GM21381 (cell line): Measurements from ENCODE around the gene ATG4D.
"Not testable (repeated sequence)": the region's sequence is repeated elsewhere in the genome, so short reads cannot be mapped to it uniquely, and the experiment has no call there.

Source experiments
- ATAC-seq: cut with Tn5 transposase; IDR thresholded peaks from one replicate; pipeline ENCODE4 v1.9.1; 2021; ENCODE audit warnings: mild to moderate bottlenecking, moderate library complexity; ENCODE audit not compliant: unreplicated experiment

The ATG4D gene

DNA sequence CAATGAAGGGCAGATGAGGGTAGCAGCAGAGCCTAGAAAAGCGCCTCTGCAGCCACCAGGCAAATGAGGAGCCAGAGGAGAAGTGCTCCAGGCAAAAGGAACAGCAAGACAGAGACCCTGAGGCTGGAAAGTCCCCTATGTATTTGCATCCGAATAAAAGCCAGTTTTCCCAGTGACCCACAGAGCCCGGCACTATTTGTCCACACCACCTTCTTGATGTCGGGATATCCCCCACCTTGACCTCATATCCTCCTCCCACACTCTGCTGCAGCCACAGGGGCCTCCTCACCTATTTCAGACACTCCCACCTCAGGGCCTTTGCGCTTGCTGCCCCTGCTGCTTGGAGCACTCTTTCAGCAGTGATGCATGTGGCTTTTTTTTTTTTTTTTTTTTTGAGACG, 6.6 kb downstream of the ATG4D start:
- ATAC-seq = no peak

DNA sequence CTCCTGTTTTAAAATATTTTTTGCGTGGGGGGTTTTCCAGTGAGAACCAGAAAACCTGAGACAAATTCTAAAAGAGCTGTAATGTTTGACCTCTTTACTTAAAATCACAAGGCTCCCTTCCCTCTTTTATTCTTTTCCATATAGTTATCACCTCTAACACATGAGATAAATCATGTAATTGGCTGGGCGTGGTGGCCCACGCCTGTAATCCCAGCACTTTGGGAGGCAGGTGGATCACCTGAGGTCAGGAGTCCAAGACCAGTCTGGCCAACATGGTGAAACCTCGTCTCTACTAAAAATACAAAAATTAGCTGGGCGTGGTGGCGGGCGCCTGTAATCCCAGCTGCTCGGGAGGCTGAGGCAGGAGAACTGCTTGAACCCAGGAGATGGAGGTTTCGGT, 7.3 kb downstream of the ATG4D start:
- not testable (repeated sequence) for ATAC-seq

DNA sequence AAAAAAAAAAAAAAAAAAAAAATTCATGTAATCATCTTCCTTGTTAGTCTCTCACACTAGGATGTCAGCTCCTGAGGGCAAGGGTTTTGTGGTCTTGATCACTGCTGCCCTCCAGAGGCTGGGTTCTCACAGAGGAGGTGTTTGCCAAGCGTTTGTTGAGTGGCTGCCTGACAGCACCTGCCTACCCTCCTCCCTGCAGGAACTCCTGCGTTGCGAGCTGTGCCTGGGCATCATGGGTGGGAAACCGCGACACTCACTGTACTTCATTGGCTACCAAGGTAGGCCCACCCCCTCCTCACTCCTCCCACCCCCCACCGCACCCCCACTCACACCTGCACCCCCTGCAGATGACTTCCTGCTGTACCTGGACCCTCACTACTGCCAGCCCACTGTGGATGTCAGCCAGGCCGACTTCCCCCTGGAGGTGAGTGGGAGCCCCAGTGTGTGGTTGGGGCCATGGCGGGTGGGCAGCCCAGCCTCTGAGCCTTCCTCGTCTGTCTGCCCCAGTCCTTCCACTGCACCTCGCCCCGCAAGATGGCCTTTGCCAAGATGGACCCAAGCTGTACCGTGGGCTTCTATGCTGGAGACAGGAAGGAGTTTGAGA, 8.1 kb downstream of the ATG4D start:
- no peak for ATAC-seq

DNA sequence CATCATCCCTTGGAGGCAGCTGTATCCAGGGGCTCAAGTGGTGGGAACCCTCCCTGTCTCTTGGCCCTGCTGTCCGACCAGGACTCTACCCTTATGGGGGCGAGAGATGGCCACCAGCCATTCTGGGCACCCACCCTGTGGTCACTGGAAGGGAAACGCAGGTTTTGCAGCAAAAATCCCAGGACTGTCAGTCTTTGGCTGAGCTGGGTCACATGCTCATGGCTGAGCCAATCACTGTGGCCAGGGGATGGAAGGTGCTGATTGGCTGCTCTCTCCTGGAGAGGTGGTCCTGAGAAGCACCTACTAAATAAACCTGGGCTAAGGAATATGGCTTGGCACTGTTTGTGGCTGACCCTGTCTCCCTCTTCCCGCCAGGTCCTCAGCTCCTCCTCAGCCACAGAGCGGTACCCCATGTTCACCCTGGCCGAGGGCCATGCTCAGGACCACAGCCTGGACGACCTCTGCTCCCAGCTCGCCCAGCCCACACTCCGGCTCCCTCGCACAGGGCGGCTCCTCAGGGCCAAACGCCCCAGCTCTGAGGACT, 8.9 kb downstream of the ATG4D start:
- no peak for ATAC-seq

DNA sequence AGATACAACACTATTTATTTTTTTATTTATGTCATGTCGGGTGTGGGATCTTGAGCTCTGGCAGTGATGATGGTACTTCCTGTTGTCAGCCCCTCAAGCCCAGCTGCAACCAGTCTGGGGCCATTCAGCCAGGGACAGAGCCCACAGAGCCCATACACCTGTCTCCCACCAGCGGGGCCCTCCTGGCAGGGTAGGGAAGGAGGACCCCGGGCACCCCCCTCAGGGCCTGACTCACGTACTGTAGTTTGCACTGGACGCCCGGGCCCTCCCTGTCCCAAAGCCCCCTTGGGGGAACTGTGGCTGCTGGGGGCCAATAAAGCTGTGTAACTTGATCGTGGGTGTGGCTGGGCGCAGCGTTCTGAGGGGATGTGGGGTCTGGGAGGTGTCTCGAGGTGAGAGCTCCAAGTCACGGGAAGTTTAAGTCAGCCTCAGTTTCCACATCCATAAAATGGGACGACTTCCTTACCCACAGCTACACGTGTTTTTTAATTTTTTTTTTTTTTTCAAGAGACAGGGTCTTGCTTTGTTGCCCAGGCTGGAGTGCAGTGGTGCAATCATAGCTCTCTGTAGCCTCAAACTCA, 9.5 kb downstream of the ATG4D start:
- no peak for ATAC-seq

DNA sequence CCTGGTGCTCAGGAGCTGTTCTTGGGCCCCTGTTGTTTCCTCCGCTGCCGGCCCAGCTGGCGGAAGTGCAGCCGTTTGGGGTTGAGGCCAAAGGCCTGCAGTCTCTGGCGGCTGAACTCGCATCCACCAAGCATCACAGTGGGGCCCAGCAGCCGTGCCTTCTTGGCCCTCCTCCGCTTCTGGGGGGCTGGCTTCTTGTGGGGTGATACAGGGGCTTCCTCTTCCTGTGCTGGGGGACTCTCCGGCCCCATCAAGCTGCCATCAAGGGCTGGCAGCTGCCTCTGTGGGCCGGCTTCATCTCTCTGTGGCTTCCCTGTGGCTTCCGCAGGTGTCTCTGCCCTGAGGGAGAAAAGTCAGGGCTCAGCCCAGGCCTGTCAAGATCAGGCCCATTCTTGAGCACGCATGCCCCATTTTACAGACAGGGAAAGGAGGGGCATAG, 10.3 kb downstream of the ATG4D start:
- peak; percentile 54 for ATAC-seq

DNA sequence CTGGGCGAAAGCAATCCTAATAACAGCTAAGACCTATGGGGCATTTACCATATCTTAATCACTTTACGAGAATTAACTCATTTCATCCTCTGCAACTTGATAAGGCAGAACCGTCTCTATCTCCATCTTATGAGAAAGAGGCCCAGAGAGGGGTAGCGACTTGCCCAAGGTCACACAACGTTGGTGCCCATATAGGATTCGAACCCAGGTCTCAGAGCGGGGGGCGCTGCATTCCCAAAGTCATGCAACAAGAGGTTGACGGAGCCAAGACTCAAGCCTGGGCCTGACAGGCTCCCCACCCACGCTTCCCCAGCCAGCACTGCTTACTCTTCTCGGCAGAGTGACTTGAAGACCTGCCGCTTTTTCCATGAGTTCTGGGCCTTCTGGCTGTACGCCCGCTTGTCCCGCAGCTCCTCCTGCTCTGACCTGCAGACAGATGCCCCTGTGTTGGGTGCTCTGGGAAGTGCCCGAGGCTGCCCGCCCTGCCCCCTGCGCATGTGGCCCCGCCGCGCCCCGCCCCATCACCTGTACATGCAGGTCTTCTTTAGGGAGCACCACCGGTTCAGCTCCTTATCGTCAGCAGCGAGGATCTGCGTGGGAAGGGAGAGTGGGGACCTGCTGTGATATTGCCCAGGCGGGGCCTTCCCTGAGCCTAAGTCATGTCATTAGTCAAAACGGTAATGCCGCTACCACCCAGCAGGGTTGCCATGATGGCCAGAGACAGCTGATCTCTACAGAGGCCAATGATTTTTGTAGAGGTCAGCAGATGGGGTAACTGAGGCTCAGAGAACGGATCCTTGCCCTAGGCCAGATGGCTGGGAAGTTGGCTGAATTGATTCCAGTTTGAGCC, 11.3 kb downstream of the ATG4D start:
- ATAC-seq = no peak

DNA sequence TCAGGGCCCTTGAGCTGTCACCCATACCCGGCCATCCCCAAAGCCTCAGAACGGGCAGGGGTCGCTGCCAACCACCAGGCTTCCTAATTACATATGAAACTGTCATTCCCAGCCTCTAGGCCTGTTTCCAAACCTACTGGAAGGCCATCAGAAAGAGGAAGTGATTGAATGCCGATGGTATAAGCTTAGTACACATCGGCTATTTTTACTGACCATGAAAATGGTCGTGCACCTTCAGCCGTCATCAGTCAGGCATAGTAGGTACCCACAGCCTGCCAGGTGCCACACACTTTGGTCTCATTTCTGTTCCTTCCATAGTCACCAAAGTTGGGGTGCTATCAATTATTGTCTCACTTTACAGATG, 11.9 kb downstream of the ATG4D start:
- no peak for ATAC-seq

DNA sequence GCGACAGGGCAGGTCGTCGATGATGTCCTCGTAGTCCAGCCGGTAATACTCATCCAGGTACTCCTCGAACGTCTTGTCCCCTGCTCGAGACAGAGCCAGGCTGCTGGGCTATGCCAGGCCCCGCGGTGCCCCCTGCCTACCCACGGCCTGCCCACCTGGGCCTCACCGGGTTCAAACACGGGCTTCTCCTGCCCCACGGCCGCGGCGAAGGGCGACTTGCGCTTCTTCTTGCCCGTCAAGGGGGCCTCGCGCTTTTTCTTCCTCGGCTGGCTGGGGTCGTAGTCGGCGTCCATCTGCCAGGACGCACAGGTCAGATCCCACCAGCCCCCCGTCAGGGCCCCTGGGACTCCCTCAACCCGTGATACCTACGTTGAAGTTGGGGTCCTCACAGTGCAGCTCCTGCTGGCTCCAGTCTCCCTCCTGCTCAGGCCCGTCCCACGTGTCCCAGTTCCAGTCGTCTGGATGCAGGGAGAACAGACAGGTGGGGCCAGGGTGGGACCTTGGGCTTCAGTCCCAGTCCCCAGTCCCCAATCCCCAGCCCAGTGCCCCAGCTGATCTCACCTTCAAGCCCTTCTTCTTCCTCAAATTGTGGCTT, 14.0 kb downstream of the ATG4D start:
- ATAC-seq = no peak

DNA sequence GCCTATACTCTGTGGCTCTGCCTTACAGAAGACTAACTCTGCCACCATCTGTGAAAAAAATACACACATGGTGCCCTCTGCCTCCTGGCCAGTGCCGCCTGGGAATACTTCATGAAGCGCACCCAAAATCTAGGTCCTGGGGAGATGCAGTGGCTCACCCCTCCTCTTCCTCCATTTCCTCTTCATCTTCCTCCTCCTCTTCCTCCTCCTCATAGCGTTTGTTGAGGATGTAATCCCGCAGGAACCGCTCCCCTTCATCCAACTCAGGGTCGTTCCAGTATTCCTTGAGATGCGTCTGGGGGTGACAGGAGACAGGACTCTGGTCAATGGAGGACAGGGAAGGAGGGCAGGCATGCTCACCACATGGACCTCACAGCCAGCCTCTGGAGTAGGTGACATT, 16.4 kb downstream of the ATG4D start:
- no peak for ATAC-seq

DNA sequence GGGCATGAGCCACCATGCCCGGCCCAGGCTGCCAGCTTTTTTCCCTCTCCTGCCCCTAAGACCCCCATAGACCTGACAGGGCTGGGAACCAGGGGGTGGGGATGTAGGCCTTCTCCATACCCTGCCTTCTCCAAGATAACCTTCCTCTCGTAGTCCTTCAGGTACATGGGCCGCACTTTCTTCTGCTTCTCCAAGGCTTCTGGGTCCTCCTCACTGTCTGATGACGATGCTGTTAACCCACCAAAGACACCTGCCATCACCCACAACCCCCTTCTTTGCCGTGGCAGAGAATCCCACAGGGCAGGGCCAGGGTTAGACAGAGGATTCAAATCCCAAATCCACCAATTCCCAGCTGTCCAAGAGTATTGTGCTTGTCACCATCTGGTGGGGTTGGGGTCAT, 18.9 kb downstream of the ATG4D start:
- no peak for ATAC-seq

DNA sequence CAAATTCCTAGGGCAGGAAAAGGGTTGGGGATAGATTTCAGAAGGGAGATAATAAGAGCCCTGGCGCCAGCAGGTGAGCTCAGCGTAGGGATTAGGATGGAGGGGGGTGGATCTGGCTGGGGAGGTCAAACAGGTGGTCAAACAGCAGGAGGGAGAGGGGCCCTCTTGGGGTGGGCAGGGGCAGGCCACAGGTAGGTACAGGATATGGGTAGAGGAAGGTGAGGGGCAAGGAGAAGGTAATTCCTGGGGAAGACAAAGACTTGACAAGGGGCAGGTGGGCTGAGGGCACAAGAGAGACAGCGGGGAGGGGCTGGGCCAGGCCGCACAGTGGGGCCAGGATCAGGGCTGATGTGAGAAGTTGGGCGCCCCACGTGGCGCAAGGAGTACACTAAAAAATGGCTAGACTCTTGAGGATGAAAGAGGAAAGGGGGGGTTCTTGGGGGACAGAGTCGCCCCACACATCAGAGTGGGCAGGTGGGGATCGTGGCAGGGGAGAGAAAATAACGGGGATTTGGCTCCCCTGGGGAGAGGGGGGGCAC, 21.4 kb downstream of the ATG4D start:
- no peak for ATAC-seq

DNA sequence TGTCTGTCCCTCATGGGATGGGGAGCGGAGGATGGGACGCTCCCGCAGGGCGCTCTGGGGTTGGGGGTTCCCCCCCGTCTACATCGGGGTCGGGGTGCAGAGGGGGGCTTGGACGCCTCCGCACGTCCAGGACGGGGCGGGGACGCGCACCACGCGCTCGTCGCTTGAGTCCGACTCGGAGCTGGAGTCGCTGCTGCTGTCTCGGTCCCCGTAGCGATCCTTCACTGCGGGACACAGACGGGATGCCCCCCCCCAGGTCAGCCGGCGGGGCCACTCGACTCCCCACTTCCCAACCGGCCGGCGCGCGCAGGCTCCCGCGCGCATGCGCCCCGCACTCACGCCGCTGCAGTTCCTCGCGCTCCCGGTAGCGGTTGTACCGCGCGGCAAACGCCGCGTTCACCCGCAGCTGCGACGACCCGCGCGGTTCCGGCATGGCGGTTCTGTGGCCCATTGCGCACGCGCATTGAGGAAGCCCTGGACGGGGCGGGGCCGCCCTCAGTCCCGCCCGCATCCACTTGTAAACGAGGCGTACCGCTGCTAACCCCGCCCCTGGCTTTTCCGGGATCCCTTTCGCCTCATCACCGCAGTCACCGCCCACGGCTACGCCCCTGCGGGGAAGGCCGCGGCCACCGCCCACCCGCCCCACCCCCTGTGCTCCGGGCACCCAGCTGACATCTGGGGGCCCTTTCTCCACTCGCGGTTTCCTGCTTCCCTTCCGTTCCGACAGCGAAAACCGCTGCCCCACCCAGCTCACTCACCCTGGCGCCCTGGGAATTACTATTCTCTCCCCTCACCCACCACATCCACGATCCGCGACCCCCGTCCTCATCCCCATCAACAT, 22.1 kb downstream of the ATG4D start, which contains the start of gene KRI1:
Gene KRI1, minus strand, starts transcription at position 444 of the 841 bp plus-strand sequence. Its CDS starts 11 bp downstream, at position 433.
- ATAC-seq = peak; percentile 37

DNA sequence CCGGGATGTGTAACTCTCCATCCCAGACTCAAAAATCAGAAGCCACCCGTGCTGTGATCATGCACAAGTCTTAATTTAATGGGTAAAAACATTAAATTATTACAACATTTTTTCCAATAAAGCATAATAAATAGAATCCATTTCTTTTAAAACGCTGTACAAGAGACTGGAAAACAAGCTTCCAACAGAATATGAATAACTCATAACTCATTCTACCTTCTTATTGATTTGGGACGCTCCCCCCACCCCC, 22.6 kb downstream of the ATG4D start:
- no peak for ATAC-seq

DNA sequence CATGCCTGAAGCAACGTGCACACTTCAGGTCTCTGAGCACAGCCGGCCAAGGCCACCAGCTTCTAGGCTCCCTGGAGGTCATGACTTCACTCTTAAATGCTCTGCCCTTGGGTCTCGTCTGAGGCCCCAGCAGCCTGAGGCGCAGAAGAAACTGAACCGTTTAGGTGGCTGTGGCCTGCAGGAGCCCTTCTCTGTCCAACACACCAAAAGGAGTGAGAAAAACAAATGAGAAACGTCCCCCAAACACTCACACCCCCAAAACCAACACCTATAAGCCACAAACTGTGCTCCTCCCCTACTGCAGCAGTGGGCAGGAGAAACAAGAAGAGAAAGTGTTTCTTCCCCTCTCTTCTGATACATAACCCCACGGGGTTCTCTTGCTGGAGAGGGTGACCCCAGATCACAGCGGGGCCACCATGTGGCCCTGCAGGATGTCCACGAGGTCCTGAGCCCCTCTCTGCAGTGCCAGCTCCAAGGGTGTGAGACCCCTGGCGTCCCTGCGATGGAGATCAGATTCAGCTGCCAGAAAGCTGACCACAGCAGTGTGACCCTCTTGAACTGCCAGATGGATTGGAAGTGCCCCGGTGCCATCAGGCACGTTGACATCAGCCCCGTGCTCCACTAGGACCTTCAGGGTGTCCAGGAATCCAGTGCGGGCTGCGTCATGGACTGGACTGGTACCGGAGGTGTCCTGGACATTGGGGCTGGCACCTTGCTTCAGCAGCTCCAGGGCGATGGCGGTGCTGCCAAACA, 23.1 kb downstream of the ATG4D start:
- ATAC-seq = no peak

DNA sequence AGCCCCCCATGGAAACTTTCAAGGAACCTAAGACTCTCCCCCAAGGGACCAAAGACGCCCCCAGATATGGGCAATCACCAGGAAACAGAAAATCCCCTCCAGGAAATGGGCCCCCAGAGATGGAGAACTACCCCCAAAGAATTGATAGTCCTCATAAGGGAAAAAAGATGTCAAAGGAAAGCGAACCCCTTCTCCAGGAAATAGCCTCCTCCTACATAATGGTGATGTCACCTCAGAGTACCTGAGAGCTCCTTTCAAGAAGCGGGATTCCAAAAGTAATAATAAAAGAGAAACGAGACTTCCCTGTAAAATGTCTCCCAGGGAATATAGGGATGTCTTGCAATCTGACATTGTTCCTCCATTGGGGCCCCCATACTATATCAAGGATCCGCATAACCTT, 24.0 kb downstream of the ATG4D start:
- ATAC-seq = no peak

DNA sequence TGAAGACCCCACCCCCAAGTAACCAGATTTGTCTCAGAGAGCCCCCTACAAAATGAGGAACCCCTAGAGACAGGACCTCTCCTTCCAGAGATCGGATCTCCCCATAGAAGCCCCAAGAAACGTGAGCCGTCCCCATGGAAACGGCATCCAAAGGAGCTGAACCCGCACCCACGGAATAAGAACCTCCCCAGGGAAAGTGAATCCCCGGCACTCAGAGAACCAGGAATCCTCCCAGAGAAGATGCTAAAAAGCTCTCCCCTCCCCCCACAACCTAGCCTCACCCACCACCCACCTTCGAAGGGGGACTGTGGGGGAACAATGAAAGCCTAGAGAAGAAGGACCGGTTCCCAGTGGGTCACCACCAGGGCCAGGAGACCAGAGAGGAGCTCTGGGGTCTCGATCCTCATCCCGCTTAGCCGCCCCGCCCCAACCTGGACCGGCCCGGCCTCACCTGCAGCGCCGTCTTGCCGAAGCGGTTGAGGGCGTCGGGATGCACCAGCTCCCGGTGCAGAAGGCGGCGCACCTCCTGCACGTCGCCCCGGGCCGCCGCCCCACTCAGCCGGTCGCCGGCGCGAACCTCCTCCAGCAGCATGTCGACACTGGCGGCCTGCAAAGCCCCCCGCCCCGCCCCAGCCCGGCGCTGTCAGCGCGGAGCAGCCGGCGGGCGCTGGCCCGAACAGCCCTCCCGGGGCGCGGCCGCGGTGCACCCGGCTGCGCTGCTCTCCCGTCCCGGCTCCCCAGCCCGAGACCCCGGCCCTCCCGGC, 24.5 kb downstream of the ATG4D start:
- peak; percentile 1 for ATAC-seq

DNA sequence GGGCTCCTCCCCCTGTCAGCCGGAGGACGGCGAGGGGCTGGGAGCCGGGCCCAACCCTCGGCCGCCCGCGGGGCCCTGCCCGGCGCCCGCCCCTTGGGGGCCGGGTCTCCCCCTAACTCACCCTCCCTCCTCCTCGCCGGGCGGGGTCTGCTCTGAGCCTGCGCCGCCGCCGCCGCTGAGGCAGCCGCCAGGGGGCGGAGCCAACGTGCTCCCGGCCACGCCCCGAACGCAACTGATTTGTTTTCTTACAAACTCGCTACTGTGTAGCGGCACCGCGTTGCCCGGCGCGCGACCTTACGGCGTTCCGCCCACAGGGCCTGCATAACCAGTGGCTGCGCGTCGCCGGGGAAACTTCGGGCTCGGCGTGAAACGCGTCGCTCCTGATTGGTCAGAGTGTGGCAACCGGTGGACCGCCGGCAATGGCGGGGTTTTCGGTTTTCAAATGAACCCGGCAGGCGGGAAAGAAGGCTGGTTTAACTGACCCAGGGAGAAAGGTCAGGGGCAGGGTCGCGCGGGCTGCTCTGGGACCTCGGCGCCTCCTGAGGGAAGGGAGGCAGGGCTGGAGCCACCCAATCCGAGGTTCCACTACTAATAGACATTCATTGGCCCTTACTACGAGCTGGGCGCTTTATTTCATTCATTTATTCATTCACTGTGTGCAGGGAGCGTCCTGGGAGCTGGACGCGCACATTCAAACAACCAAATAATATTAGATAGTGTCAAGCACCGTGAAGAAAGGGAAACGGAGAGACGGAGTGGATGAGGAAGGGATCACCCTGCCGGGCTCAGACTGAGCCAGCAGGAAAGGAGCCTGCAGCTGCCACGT, 25.3 kb downstream of the ATG4D start, which contains the start of gene CDKN2D:
Gene CDKN2D, minus strand, starts transcription at position 154 of the 826 bp plus-strand sequence. CDS start 326 bp downstream, outside the sequence.
- ATAC-seq = peak; percentile 67
